ENCODE data around the gene PRICKLE3.

Gene PRICKLE3, protein sequence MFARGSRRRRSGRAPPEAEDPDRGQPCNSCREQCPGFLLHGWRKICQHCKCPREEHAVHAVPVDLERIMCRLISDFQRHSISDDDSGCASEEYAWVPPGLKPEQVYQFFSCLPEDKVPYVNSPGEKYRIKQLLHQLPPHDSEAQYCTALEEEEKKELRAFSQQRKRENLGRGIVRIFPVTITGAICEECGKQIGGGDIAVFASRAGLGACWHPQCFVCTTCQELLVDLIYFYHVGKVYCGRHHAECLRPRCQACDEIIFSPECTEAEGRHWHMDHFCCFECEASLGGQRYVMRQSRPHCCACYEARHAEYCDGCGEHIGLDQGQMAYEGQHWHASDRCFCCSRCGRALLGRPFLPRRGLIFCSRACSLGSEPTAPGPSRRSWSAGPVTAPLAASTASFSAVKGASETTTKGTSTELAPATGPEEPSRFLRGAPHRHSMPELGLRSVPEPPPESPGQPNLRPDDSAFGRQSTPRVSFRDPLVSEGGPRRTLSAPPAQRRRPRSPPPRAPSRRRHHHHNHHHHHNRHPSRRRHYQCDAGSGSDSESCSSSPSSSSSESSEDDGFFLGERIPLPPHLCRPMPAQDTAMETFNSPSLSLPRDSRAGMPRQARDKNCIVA

DNA sequence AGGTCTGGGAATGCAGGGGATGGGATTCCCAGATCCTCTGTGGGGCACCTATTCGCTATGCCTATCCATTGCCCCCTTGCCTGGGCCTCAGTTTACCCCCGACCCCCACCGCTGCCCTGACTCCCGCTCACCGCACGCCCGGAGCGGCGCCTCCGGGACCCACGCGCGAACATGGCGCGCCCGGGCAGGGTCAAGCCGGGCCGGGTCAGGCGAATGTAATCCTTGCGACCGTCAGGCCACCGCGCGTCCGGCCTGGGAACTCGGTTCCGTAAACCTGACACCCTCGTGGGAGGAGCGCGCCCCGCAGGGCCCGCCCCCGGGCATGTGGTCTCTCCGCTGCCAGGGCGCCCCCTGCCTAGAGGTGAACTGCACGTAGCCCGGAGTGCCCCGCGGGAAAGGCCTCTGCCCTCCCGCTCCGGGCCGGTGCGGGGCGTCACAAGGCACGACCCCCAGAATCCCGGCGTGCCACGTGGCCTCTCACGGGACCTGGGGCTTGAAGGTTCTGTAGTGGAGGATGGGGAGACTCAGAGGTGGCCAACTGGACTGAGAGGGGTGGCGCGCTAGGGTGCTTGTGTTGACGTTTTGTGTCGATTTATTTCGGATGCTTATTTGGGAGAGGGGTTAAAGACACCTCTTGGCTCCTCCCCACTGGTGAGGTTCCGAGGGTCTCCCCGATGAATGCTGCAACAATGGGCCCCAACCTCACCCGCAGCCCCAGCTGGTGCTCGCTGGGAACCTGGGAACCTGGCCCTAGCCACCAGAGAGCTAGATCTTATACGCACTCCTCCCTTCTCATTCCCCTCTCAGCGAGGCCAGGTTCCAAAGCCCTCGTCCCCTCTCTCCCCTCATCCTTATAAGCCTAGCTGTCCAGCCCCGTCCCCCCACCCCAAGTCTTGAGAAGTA is at the start of gene PRICKLE3:
TSS of gene PRICKLE3 (minus strand) at position 249 of the 903 bp plus-strand sequence. CDS start at position 173, 76 bp downstream.
- no peak for DNase-seq

DNA sequence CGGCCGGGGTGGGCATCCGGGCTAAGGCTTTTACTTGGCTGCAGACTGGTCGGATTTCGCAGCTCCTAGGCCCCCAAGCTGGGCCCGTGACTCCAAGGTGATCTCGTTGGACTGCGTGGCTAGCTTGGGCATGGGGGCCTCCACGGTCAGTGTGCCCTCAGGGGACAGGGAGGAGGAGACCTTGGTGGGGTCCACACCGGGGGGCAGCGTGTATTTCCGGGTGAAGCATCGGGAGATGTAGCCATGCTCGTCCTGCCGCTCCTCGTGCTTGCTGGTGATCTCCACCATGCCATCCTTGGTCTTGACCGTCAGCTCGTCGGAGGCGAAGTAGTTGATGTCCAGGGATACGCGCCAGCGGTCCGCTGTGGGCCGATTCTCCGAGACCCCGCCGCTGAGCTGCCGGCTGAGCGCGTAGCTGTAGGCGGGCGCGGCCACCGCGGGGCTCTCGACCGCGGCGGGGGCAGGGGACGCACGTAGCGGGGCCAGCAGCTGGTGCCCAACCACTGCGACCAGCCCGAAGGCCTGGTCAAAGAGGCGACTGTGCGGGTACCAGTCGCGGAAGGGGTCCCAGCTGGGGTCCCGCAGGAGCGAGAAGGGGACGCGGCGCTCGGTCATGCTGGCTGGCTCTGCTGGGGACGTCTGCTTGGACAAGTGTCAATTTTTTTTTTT is 47.8 kb upstream of the PRICKLE3 start:
- DNase-seq = no peak

DNA sequence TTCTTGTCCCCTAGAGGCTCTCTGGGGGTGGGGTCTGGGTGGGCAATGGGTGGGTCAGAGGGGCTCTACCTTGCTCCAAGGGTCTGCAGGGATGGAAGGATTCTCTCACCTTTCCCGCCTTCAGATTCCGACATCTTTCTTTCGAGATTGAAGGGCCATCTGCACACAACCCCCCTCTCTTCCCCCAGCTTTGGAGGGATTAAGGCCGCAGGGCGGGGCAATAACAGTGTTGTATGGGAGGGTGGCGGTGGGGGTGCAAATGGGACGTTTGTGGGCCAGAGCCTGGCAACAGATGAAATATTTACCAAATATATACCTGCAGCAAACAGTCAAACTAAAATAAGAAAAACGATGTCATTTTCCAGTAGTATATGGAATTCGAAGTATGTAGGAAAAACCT is 47.0 kb upstream of the PRICKLE3 start, which contains the start of gene CACNA1F:
TSS of gene CACNA1F (minus strand) at position 165 of the 400 bp plus-strand sequence. CDS start at position 134, 31 bp downstream.
- DNase-seq = no peak

DNA sequence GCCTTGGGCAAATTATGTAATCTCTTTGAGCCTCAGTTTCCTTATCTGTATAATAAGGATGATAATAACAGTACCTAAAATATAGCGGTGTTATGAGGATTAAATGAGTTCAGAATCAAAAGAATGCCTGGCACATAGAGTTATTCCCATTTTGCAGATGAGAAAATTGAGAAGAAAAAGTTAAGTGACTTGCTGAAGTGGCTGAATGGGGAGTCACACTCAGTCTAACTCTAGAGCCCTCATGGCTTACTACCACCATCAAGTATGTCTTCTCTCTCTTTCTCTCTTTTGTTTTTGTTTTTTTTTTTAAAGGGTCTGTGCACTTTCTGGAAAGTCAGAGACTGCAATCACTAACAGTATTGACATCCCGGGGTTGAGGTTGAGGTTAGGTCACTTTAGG is 46.4 kb upstream of the PRICKLE3 start:
- no peak for DNase-seq

DNA sequence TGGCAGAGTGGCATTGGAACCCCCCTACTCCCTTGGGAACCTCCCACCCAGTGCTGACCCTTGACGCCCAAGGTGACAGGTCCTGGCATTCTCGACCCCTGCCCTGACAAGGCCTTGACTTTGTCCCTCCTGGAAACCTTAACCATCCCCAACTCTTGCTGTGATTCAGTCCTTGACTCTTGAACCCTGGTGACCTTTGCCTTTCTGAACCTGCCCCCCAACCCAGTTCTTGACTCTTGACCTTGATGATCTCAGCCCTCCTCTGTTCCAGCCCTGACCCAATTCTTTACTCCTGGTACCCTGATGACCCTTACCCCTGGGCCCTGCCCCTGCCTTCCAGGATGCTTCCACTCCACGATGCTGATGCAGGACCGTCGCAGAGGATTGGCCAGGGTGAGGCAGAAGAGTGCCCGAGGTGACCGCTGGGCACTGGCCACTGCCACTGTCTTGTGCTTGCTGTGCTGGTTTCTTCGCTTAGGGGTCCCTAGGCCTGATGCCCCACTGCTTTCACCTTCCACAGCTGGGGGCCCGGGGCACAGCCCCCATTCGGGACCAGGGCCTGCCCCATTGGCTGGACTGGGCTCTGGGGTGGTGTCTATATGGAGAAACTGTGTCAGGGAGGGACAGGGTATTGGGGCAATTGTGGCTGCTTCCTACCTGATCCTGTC is 45.3 kb upstream of the PRICKLE3 start:
- DNase-seq = no peak

DNA sequence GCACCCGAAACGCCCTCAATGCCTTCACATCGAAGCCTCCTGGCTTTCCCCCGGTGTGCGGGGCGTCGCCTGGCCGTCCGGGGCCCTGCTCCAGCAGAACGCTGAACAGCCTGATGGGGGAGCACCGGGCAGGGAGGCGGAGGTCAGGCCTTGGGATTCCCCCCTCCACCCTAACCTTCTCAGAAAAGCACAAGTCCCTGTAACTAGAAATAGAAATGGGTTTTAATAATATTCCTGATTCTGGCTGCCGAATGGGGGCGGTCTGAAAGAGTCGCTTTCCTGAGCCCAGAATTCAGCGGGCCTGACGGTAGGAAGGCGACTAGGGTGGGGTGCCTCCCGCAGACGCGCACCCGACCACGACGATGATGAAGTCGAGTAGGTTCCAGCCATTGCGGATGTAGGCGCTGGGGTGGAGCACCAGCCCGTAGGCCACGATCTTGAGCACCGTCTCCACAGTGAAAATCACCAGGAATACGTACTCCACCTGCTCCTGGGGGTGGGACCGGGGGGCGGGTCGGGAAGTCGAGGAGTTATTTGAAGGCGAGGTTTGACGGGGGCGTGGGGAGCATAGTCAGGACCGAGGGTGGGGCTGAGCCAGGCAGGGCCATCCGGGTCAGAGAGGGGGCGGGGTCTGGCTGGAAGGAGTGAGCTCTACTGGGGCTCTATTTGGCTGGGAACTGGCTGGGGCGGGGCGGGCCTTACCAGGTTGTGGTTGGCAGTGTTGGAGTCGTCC is 44.5 kb upstream of the PRICKLE3 start:
- no peak for DNase-seq

DNA sequence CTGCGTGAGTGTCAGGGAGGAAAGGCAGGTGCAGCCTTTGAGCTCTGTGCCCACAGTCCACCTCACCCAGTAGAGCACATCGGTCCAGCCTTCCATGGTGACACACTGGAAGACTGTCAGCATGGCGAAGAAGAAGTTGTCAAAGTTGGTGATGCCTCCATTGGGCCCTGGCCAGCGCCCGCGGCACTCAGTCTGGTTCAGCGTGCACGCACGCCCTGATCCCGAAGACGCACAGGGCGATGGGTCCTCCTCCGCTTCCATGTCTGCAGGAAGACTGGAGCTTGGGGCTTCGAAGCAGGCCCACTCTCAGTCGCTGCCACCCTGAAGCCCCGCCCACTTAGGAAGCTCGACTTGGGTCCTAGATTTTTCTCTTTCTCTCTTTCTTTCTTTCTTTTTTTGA is 42.0 kb upstream of the PRICKLE3 start:
- no peak for DNase-seq

DNA sequence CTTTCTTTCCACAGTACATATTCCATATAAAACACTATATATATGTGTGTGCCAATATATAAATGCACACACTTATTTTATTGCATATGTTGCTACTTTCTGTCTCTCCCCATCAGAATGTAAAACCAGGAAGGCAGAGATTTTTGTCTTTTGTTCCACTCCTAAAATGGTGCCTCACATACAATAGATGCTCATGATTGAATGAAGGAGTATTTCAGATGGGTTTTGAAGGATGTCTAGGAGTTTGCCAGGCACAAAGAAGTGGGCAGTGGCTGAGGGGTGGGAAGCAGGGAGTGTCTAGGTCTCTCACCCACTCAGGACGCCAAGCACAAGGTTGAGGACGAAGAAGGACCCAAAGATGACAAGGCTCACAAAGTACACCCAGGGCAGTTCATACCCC is 41.6 kb upstream of the PRICKLE3 start:
- no peak for DNase-seq

DNA sequence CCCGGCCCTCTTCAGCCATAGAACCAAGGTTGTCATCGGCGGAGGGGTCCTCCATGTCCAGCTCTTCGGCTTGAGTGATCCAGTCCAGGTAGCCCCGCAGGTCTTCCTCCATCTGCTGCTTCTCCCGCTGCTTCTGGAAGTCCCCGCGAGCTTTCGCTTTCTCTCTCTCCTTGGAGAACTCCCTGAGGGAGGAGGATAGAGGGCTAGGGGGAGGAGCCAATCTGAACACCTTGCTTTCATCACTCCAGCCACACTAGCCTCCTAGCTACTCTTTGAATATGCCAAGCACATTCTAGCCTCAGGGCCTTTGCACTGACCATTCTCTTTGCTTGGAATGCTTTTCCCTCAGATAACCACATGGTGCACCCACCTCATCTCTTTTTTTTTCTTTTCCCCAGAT is 40.8 kb upstream of the PRICKLE3 start:
- no peak for DNase-seq

DNA sequence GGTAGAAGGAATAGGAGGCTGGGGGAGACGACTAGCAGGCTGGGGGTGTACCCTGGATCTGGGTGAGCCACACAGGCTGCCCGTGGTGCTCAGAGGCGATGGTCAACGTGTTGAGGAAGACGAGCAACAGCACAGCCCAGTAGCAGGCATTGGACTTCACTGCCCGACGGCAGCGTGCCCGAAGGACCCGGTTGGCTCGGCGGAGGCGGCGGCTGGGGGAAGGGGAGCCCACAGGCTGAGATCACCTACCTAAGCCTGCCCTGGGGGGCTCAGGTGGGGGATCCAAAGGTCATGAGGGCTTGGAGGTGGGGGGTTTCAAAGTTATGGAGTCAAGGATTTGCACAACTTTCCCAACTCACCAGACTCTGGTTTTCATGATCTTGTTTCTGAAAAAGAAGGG is 39.7 kb upstream of the PRICKLE3 start:
- no peak for DNase-seq

DNA sequence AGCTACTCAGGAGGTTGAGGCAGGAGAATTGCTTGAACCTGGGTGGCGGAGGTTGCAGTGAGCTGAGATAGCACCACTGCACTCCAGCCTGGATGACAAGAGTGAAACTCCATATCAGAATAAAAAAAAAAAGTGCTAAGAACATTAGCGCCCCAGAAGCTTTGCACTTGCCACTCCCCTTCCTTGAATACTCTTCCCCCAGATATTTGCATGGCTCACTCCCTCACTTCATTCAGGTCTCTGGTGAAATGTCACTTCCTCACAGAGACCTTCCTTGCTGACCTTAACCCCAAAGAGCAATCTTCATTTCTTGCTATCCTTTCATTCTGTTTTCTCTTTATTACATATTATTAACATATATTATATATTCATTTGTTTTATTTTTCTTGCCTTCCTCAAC is 35.7 kb upstream of the PRICKLE3 start:
- no peak for DNase-seq

DNA sequence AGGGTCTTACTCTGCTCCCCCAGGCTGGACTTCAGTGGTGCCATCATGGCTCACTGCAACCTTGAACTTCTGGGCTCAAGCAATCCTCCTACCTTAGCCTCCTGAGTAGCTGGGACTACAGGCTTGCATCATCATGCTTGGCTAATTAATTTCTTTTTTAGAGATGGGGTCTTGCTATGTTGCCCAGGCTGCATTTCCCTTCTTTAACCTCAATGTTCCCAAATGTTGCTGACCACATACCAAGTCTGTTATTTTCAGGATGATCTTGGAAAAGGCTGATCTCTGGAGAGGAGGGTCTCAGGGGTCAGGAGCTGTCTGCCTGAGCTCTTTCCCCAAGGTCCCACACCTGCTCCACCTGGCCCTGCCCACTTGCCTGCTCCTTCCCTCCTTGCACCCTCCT is 33.9 kb upstream of the PRICKLE3 start:
- DNase-seq = no peak

DNA sequence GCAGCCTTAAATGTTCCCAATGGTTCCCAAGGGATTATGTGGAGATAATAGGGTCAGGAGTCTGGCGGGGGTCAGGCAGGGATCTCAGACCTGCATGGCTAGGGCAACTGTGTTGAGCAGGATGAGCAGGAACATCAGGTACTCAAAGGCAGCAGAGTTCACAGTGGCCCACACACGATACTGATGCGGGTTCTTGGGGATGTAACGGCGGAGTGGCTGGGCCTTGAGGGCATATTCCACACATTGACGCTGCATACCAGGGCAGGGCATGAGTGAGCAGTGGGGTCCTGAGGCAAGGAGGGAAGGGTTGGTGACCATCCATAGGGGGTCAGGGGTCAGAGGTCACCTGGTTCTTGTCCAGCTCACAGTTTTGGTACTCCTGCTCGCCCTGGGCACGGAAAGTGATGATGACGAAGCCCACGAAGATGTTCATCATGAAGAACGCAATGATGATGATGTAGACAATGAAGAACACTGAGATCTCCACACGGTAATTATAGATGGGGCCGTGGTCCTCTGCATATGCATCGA is 28.9 kb upstream of the PRICKLE3 start:
- DNase-seq = no peak

DNA sequence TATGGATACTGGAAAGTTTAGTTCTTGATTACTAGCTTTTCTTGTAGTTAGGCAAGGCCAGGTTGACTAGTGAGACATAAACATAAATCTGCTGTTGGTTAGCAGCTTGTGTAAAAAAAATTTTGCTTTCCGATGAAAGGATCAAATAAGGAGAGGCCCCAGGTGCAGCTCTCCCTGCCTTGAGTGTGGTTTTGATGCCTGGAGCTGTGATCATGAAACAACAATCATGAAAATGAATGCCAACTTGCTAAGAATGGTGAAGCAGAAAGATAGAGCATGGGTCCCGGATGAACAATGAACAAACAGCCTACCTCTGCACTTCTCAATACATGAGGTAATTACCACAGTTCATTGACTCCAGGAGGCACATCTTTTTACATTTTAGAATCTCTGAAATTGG is 28.2 kb upstream of the PRICKLE3 start:
- DNase-seq = no peak

DNA sequence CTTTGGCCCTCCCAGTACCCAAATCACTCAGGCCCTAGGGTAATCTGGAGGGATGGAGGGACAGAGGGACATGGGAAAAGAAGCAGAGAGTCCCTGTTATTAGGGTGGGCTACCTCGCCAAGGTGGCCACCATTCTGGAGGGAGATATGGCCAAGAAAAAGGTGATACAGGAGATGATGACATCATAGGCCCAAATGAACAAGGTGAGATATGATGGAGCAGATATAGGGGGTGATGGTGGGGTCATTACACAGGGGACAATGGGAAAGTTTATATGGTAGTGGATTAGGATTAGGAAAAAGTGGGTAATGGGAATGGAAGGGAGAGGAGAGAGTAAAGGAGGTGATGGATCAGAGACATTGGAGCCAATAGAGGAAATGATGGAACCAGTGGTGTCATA is 26.7 kb upstream of the PRICKLE3 start:
- no peak for DNase-seq

DNA sequence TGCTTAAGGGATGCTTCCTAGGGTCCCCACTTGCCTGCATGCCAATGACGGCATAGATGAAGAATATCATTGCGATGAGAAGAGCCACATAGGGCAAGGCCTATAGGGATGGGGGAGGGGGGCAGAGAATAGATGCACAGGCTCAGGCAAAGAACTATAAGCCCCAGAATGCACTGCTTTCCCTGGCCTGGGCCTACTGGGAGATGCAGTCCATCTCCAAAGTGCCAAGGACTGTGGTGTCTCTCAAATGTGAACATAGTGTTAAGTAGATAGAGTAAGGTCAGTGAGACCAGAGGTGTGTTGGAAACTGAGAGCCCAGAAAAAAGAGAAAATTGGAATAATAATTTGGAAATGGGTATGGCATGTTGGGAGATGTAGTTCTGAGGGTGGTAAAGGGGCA is 26.0 kb upstream of the PRICKLE3 start:
- DNase-seq = no peak

DNA sequence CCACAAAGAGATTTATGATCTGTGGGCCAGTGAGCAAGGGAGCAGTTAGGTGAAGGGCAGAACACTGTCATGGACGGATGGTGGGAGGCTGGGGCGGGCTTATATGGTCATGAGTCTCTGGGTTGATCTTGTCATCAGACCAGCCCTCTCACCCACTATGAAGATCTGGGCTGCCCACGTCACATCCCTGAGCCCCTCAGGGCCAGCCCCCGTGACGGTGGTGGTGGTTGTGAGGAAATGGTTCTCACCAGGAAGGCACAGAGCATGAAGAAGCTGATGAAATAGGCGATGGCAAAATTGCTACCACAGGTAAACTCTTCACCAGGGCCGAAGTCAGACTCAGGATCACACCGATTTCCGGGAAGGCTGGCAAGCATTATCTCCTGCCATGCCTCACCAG is 24.9 kb upstream of the PRICKLE3 start:
- DNase-seq = no peak

DNA sequence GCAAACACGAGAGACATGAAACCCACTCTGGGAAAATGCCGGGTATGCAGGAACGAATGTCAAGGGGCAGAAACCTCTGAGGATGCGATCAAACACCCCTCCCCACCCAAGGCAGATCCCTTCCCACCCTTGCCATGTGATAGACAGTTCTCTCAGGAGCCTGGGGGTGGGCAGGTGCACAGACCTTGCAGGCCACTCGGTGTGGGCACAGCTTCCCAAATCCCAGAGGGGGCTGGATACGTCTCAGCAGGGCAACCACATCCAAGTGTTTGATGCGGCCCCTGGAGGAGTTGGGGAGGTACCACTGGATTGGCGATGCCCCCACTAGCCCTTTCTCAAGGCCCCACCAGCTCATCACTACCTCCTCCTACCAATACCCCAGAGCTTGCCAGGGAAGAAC is 24.2 kb upstream of the PRICKLE3 start:
- no peak for DNase-seq

DNA sequence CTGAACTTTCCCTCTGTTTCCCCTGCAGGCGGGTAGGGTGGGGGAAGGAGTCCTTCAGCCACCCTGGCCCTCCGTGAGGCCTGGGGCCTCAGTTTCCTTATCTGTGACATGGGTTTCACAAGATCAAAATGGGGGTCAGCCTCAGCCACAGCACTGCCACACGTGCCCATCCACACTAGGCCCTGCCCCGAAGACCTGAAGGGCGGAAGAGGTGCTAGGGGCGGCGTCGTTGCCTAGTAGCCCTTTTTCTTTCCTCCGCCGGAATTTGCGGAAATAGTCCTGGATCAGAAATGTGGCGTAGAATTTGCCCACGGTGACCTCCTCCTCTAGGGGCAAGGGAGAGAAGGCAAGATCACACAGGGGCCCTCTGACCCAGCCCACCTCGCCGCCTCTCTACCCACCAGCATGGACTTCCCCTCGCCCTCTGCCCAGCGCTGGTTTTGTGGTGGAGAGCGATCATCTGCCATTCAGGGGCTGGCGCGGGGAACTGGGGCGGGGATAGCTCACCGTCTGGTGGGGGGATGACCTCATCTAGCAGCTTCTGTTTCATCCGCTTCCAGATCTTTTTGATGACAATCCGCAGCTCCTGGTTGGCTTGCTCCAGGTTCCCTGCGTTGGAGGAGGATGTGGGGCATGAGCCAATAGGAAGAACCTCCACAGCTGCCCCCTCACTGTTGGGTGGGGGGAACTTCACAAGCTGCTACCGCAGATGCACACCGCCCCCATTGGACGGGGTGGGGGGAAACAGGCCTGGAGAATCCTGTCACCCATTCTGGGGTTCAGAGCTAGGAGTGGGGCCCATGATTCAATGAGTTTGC is 23.5 kb upstream of the PRICKLE3 start:
- DNase-seq = no peak

DNA sequence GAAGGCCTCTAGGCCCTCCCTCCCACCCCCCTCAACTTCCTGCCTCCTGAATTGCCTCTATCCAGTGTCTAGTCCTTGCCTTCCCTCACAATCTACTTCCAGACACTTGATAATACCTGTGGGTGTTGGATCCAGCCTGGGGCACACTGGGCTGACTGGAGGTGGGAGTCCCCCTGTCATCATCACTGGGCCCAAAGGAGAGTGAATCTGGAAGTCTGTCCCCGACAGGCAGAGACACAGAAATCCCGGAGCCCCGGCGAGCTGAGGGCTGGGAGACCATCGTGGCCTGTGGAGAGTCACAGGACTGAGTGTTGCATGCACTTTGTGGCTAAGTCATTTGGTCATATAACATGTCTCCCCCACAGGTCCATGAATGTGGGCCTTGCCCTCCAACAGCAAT is 22.2 kb upstream of the PRICKLE3 start:
- DNase-seq = no peak
